Epithelial cell of esophagus (primary cell): ENCODE measurements around the gene FAM118B.

Experiments used
- DNase-seq: peaks from one replicate; pipeline ENCODE4 v3.0.0; 2010; ENCODE audit warnings: low read depth
- H3K4me3 ChIP-seq: 2 replicates; pipeline ENCODE4 v1.5.1; 2011; ENCODE audit warnings: mild to moderate bottlenecking, low read length, control low read depth
- CTCF ChIP-seq: IDR thresholded peaks from 2 replicates; pipeline ENCODE4 v1.5.1; 2011; ENCODE audit warnings: low read depth, mild to moderate bottlenecking, low read length, control low read depth, inconsistent platforms; ENCODE audit not compliant: insufficient read depth; ENCODE audit errors: missing control alignments

FAM118B gene

GRCh38 chr11:126205359-126205758 is 6.2 kb upstream of the FAM118B start:
- no peak overlapping the region for H3K4me3 ChIP-seq
- no peak for TF ChIP-seq CTCF
- no peak for DNase-seq

- DNase-seq, result no peak
- no peak for TF ChIP-seq CTCF
- H3K4me3 ChIP-seq, result no peak overlapping the region
Observed at GRCh38 chr11:126207896-126208295, 3.7 kb upstream of the FAM118B start.

GRCh38 chr11:126210871-126211235 is 729 bp upstream of the FAM118B start:
- no peak for TF ChIP-seq CTCF
- H3K4me3 ChIP-seq, result peak overlapping the region; percentile 89
- DNase-seq, result no peak

GRCh38 chr11:126212089-126212660 is 593 bp downstream of the FAM118B start:
- DNase-seq, result no peak
- TF ChIP-seq CTCF, result no peak
- H3K4me3 ChIP-seq, result peak overlapping the region; percentile 89

- DNase-seq, result no peak
- TF ChIP-seq CTCF, result no peak
- H3K4me3 ChIP-seq, result no peak overlapping the region
Observed at GRCh38 chr11:126214441-126214840, 2.9 kb downstream of the FAM118B start.

- no peak for DNase-seq
- no peak overlapping the region for H3K4me3 ChIP-seq
- TF ChIP-seq CTCF, result no peak
Observed at GRCh38 chr11:126214841-126215240, 3.3 kb downstream of the FAM118B start.

- no peak overlapping the region for H3K4me3 ChIP-seq
- DNase-seq, result no peak
- no peak for TF ChIP-seq CTCF
Observed at GRCh38 chr11:126216526-126217305, 5.1 kb downstream of the FAM118B start.
